GM18867 (cell line): ENCODE data around the gene PVR.
"Not testable (repeated sequence)": the region's sequence is repeated elsewhere in the genome, so short reads cannot be mapped to it uniquely, and the experiment has no call there.

Experiments used
- ATAC-seq: cut with Tn5 transposase; IDR thresholded peaks from one replicate; pipeline ENCODE4 v1.9.1; 2021; ENCODE audit warnings: mild to moderate bottlenecking, moderate library complexity; ENCODE audit not compliant: unreplicated experiment

Gene PVR

DNA sequence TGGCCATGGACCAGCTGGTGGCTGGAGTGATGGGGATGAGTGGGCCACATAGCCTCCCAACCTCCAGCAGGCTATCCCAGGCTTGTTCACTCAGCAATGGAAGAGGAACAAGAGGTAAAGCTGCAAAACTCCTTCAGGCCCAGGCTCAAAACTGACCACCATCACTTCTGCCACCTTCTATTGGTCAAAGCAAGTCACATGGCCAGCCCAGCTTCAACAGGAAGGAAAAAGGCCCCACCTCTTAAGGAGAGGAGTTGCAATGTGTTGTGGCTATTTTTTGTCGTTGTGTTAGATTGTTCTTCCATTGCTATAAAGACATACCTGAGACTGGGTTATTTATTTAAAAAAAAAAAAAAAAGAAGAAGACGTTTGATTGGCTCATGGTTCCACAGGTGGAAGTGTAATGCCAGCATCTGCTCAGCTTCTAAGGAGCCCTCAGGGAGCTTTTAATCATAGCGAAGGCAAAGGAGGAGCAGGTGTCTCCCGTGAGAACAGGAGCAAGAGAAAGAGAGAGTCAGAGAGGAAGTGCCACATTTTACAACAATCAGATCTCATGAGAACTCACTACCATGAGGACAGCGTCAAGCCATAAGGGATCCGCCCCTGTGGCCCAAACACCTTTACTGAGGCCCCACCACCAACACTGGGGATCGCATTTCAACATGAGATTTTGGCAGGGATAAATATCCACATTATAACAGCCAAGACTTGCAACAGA, 24.9 kb upstream of the PVR start:
- ATAC-seq, result no peak

DNA sequence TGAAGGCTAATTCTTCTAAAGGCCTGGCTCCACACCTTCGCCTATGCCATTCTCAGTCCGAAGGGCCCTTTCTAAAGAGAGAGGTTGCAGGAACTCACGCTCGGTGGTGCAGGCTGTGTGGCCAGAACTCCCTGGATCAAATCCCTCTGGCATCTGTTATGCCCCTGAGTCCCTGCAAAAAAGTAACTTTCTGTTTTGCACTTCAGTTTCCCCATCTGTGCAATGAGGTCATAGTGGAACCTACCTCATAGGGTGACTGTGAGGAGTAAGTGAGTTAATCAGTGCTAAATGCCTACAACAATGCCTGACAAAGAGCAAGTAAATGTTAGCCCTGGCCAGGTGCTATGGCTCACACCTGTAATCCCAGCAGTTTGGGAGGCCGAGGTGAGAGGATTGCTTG, 23.0 kb upstream of the PVR start:
- ATAC-seq, result no peak

GRCh38 chr19:44621367-44621766, 22.3 kb upstream of the PVR start:
- ATAC-seq, result no peak

DNA sequence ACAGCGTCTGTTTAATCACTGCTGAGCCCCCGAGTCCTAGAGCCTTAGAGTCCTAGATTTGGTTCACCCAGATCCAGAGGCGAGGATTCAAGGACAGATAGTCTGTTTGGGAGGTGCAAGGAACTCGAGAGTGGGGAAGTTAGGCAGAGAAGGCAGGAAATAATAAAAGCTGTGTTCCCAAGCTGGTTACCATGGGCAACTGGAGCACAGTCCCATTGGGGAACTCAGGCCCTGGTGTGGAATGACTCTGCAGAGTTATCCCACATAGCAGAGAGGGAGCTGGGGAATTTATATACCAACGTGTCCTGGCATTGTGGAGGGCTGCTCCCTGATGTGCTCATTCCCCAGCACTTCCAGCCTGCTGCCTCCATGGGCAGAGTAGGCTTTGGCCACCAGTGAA, 20.6 kb upstream of the PVR start:
- ATAC-seq, result no peak

DNA sequence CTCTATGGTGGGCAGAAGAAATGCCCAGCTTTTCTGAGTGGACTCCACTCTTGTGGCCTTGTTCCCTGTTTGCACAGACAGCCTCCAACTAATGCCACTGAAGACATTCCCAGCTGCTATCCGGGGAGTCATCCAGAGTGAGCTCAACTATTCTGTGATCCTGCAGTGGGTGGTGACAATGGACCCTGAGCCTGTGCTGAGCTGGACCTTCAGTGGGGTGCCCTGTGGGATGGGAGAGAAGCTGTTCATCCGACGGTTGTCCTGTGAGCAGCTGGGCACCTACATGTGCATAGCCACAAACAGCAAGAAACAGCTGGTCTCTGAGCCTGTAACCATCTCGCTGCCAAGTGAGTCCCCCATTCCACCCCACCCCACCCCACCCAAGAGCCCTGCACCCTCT, 20.1 kb upstream of the PVR start:
- no peak for ATAC-seq

DNA sequence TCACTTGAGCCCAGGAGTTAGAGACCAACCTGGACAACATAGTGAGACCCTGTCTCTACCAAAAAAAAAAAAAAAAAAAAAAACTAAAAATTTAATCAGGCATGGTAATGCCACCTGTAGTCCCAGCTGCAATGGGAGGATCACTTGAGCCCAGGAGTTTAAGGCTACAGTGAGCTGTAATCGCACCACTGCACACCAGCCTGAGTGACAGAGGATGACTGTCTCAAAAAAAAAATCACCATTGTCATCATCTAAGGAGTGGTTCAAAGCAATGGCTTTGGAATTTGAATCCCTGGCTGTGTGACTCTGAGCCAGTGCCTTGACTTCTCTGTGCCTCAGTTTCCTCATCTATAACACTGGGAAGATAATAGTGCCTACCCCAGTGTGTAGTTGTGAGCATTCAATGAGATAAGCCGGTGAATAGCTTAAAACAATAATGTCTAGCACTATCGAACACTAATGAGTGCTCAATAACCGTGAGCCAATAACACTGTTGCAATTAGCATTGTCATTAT, 18.8 kb upstream of the PVR start:
- no peak for ATAC-seq

DNA sequence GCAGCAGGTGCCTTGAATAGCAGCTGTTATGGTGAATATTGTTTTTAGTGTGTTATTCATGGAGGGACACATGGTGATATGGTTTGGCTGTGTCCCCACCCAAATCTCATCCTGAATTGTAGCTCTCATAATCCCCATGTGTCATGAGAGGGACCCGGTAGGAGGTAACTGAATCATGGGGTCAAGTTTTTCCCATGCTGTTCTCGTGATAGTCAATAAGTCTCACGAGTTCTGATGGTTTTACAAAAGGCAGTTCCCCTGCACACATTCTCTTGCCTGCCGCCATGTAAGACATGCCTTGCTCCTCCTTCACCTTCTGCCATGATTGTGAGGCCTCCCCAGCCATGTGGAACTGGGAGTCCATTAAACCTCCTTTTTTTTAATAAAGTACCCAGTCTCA, 18.1 kb upstream of the PVR start:
- ATAC-seq, result not testable (repeated sequence)

- ATAC-seq, result no peak
These were observed 17.6 kb upstream of the PVR start for GRCh38 chr19:44626048-44626624.

DNA sequence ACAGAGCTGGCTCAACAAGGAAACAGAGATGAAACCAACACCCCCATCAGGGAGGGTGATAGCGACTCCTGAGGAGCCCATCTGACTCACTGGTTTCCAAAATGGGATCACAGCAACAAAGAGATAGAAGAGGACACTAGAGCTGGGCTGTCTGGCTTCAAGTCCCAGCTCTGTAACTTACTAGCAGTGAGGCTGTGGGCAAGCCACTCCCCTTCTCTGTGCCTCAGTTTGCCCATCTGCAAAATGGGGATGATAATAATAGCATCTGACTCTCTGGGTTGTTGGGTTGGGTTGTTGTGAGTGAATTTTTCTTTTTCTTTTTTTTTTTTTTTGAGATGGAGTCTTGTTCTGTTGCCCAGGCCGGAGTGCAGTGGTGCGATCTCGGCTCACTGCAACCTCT, 16.1 kb upstream of the PVR start:
- no peak for ATAC-seq

DNA sequence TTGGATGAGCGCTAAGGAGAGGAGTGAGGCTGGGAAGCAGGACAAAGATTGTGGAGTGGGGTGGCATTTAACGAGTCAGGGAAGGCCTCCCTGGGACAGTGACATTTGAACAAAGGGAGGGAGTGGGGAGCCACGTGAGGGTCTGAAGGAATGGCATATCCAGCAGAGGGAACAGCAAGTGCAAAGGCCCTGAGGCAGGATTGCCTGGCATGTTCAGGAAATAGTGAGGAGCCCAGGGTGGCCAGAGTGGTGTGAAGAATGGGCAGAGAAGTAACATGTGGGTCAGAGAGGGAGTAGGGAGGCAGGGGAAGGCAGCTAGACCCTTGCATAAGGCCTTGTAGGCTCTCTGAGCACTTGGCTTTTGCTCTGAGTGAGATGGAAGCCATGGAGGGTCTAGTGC, 14.9 kb upstream of the PVR start:
- no peak for ATAC-seq

DNA sequence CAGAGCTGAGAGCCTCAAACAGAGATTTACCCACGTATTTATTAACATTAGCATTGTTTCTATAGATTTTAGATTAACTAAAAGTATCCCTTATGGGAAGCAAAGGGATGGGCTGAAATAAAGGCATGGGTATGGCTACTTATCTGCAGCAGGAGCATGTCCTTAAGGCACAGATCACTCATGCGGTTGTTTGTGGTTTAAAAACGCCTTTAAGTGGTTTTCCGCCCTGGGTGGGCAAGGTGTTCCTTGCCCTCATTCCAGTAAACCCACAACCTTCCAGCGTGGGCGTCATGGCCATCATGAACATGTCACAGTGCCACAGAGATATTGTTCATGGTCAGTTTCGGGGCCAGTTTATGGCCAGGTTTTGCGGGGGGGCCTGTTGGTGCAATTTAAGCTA, 12.1 kb upstream of the PVR start:
- not testable (repeated sequence) for ATAC-seq

- not testable (repeated sequence) for ATAC-seq
These were observed 9.7 kb upstream of the PVR start for GRCh38 chr19:44634058-44634457.

DNA sequence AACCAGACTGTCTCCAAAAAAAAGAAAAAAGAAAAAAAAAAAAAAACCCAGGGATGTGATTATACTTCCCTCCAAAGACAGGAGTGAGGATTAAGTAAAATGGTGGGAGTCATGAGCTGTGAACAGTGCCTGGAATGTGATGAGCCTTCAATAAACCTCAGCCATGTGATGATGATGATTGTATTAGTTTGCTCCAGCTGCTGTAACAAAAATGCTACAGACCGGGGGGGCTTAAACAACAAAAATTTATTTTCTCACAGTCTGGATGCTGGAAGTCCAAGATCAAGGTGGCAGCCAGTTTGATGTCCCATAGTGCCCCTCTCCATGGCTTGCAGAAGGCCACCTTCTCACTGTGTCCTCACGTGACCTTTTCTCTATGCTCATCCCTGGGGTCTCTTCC, 8.9 kb upstream of the PVR start:
- ATAC-seq, result no peak

DNA sequence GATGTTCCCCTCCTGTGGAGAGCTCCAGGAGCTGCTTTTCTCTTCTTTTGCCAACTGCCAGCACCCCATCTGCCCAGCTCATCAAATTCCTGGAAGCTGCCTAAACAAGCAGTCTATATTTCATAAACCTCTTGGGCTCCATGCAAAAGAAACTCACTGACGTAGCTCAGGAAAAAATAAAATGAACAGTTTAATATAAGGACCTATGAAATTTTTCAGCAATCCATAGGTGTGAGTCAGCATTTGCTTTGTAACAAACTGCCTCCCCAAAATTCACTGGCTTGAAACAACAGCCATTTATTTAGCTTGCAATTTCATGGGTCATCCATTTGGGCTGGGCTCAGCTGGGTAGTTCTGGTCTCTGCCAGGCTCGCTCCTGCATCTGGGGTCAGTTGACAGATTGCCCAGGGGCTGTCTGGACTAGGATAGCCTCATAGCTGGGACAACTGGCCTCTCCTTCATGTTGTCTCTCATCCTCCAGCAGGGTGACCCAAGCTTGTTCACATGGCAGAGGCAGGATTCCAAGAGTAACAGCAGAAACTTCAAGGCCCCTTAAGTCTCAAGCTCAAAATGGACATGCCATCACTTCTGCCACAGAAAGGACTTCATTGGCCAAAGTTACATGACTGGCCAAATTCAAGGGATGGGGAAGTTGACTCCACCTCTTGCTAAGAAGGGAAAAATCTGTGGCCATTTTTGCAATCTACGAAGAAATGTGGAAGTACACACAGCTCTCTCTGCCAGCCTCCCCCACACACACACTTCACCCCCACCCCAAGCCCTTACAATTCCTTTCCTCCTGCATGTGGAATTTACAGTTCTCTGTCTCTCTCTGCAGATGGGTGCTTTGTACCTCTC, 7.9 kb upstream of the PVR start:
- no peak for ATAC-seq

- ATAC-seq, result no peak
These were observed 7.0 kb upstream of the PVR start for GRCh38 chr19:44636439-44637389.

GRCh38 chr19:44637390-44637764, 6.3 kb upstream of the PVR start:
- no peak for ATAC-seq

GRCh38 chr19:44640518-44640917, 3.2 kb upstream of the PVR start:
- ATAC-seq, result no peak

GRCh38 chr19:44641501-44642265, 2.0 kb upstream of the PVR start:
- no peak for ATAC-seq

DNA sequence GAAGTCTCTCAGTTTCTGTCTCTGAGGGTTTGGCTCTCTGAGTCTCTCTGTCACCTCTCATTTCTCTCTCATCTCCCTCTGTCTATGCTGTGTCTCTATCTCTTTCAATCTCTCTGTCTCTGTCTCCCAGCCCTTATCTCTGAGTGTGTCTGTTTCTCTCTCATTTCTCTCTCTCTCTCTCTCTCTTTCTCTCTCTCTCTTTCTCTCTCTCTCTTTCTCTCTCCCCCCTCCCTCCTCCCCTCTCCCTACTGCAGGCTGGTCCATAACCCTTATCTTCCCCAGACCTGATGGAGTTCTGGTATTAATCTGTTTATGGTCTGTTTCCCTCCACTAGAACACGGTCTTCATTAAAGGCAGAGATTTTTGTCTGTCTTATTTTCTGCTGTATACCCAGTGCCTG, 1.3 kb upstream of the PVR start:
- ATAC-seq, result no peak

- no peak for ATAC-seq
These were observed 799 bp downstream of the PVR start for GRCh38 chr19:44644402-44645016.
